ENCODE results near the gene LRRN3. TPM values are rescaled to one million over a fixed set of nuclear protein-coding genes. Genes with fewer than 3 reads are reported as not detected.

The LRRN3 gene
- total and polyA plus RNA-seq, 5 donors from 2014 or later, result 1.3 to 2.3 (median 1.7) TPM

DNA sequence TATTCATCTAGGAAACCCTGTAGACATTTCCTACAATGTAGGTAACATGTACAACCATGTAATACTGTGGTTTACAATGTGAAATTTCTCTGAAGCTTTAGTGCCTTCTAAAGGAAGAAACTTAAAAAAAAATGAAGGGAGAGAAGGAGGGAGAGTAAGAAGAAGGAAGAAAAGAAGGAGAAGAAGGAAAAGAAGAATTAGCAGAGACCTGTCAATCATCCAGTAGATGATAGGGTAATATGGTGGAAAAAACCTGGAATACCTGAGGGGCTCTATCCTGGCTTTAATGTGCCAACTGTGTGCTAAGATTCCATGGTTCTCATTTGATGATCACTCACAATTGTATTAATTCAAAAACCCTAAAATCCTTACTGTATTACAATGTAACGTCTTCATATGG lies 2.6 kb upstream of the LRRN3 start:
- H3K9me3 Mint-ChIP-seq, result no peaks in the 10 kb centered on the region
- Histone ChIP-seq H3K4me1 (ENCODE audit: control insufficient read depth, insufficient read depth, low read length, poor library complexity, severe bottlenecking) (peaks cover 12% of the 10 kb centered on the region), H3K27me3 (ENCODE audit: control insufficient read depth, insufficient read depth, low read length) (no peaks in the 10 kb centered on the region), H3K9me3 (ENCODE audit: control insufficient read depth in 2 of 2, low read length in 2 of 2) (no peaks in the 10 kb centered on the region), H3K27ac (ENCODE audit: insufficient read depth, low read length, poor library complexity, severe bottlenecking) (no peak overlapping the region), H3K4me3 (ENCODE audit: low read depth, low read length) (no peak overlapping the region), H3K36me3 (ENCODE audit: control insufficient read depth, insufficient read depth, low read length) (no peaks in the 10 kb centered on the region)
- no peaks in the 10 kb centered on the region for H3K27me3 Mint-ChIP-seq
- no peak overlapping the region for H3K4me3 Mint-ChIP-seq
- H3K4me1 Mint-ChIP-seq, result peaks cover 22 to 51% (median 32%) of the 10 kb centered on the region in 4 donors
- H3K36me3 Mint-ChIP-seq, result no peaks in the 10 kb centered on the region
- DNase-seq, result no peak
- ATAC-seq (ENCODE audit: low read depth in 2 of 2), result no peak
- H3K27ac Mint-ChIP-seq, result no peak overlapping the region

GRCh38 chr7:111089822-111090426 lies 1.0 kb upstream of the LRRN3 start:
- H3K27me3 Mint-ChIP-seq, result peaks cover 4% of the 10 kb centered on the region
- Histone ChIP-seq H3K4me3 (ENCODE audit: low read depth, low read length) (no peak overlapping the region), H3K36me3 (ENCODE audit: control insufficient read depth, insufficient read depth, low read length) (no peaks in the 10 kb centered on the region), H3K27ac (ENCODE audit: insufficient read depth, low read length, poor library complexity, severe bottlenecking) (no peak overlapping the region), H3K9me3 (ENCODE audit: control insufficient read depth in 2 of 2, low read length in 2 of 2) (no peaks in the 10 kb centered on the region), H3K27me3 (ENCODE audit: control insufficient read depth, insufficient read depth, low read length) (no peaks in the 10 kb centered on the region), H3K4me1 (ENCODE audit: control insufficient read depth, insufficient read depth, low read length, poor library complexity, severe bottlenecking) (no peaks in the 10 kb centered on the region)
- DNase-seq (peak in 2 of 3 donors; percentile 33 to 74), ATAC-seq (ENCODE audit: low read depth in 2 of 2) (peak; percentile 50 to 68)
- peaks cover 6 to 45% (median 19%) of the 10 kb centered on the region in 4 donors for H3K4me1 Mint-ChIP-seq
- H3K4me3 Mint-ChIP-seq, result no peak overlapping the region
- no peak overlapping the region for H3K27ac Mint-ChIP-seq
- H3K9me3 Mint-ChIP-seq, result no peaks in the 10 kb centered on the region
- no peaks in the 10 kb centered on the region for H3K36me3 Mint-ChIP-seq

- H3K27ac Mint-ChIP-seq, result no peak overlapping the region
- Histone ChIP-seq H3K36me3 (ENCODE audit: control insufficient read depth, insufficient read depth, low read length) (no peaks in the 10 kb centered on the region), H3K9me3 (ENCODE audit: control insufficient read depth in 2 of 2, low read length in 2 of 2) (no peaks in the 10 kb centered on the region), H3K27ac (ENCODE audit: insufficient read depth, low read length, poor library complexity, severe bottlenecking) (no peak overlapping the region), H3K27me3 (ENCODE audit: control insufficient read depth, insufficient read depth, low read length) (no peaks in the 10 kb centered on the region), H3K4me1 (ENCODE audit: control insufficient read depth, insufficient read depth, low read length, poor library complexity, severe bottlenecking) (no peaks in the 10 kb centered on the region), H3K4me3 (ENCODE audit: low read depth, low read length) (peak overlapping the region; percentile 69)
- H3K4me3 Mint-ChIP-seq, result peak overlapping the region in 2 of 4 donors; percentile 24 to 49
- no peaks in the 10 kb centered on the region for H3K9me3 Mint-ChIP-seq
- H3K36me3 Mint-ChIP-seq, result no peaks in the 10 kb centered on the region
- no peak for ATAC-seq (ENCODE audit: low read depth in 2 of 2)
- H3K27me3 Mint-ChIP-seq, result peaks cover 4% of the 10 kb centered on the region
- peaks cover 6 to 39% (median 11%) of the 10 kb centered on the region in 4 donors for H3K4me1 Mint-ChIP-seq
- DNase-seq, result no peak
Observed at GRCh38 chr7:111091593-111092358, 849 bp downstream of the LRRN3 start.

GRCh38 chr7:111092406-111093236 lies 1.7 kb downstream of the LRRN3 start:
- peak overlapping the region in 2 of 3 donors; percentile 6 to 14 for H3K27ac Mint-ChIP-seq
- no peaks in the 10 kb centered on the region for H3K27me3 ChIP-seq (ENCODE audit: control insufficient read depth, insufficient read depth, low read length)
- no peaks in the 10 kb centered on the region for H3K4me1 ChIP-seq (ENCODE audit: control insufficient read depth, insufficient read depth, low read length, poor library complexity, severe bottlenecking)
- H3K4me3 ChIP-seq (ENCODE audit: low read depth, low read length), result peak overlapping the region; percentile 69
- peaks cover 4% of the 10 kb centered on the region for H3K27me3 Mint-ChIP-seq
- ATAC-seq (ENCODE audit: low read depth in 2 of 2), result no peak
- H3K9me3 ChIP-seq (ENCODE audit: control insufficient read depth in 2 of 2, low read length in 2 of 2), result no peaks in the 10 kb centered on the region
- H3K36me3 ChIP-seq (ENCODE audit: control insufficient read depth, insufficient read depth, low read length), result no peaks in the 10 kb centered on the region
- H3K4me1 Mint-ChIP-seq, result peaks cover 4 to 40% (median 10%) of the 10 kb centered on the region in 4 donors
- no peaks in the 10 kb centered on the region for H3K9me3 Mint-ChIP-seq
- H3K4me3 Mint-ChIP-seq, result peak overlapping the region in 2 of 4 donors; percentile 12 to 49
- no peak for DNase-seq
- H3K36me3 Mint-ChIP-seq, result no peaks in the 10 kb centered on the region
- no peak overlapping the region for H3K27ac ChIP-seq (ENCODE audit: insufficient read depth, low read length, poor library complexity, severe bottlenecking)

GRCh38 chr7:111093496-111093895 lies 2.6 kb downstream of the LRRN3 start:
- Histone ChIP-seq H3K36me3 (ENCODE audit: control insufficient read depth, insufficient read depth, low read length) (no peaks in the 10 kb centered on the region), H3K4me1 (ENCODE audit: control insufficient read depth, insufficient read depth, low read length, poor library complexity, severe bottlenecking) (no peaks in the 10 kb centered on the region), H3K9me3 (ENCODE audit: control insufficient read depth in 2 of 2, low read length in 2 of 2) (no peaks in the 10 kb centered on the region), H3K4me3 (ENCODE audit: low read depth, low read length) (peak overlapping the region; percentile 69), H3K27me3 (ENCODE audit: control insufficient read depth, insufficient read depth, low read length) (no peaks in the 10 kb centered on the region), H3K27ac (ENCODE audit: insufficient read depth, low read length, poor library complexity, severe bottlenecking) (no peak overlapping the region)
- DNase-seq (no peak), ATAC-seq (ENCODE audit: low read depth in 2 of 2) (no peak)
- peak overlapping the region in 2 of 4 donors; percentile 12 to 25 for H3K4me3 Mint-ChIP-seq
- H3K9me3 Mint-ChIP-seq, result no peaks in the 10 kb centered on the region
- peaks cover 2 to 44% (median 9%) of the 10 kb centered on the region in 4 donors for H3K4me1 Mint-ChIP-seq
- H3K36me3 Mint-ChIP-seq, result no peaks in the 10 kb centered on the region
- H3K27ac Mint-ChIP-seq, result peak overlapping the region in 1 of 3 donors; percentile 49
- peaks cover 4% of the 10 kb centered on the region for H3K27me3 Mint-ChIP-seq

GRCh38 chr7:111094419-111094818 lies 3.5 kb downstream of the LRRN3 start:
- Histone ChIP-seq H3K9me3 (ENCODE audit: control insufficient read depth in 2 of 2, low read length in 2 of 2) (no peaks in the 10 kb centered on the region), H3K27me3 (ENCODE audit: control insufficient read depth, insufficient read depth, low read length) (no peaks in the 10 kb centered on the region), H3K36me3 (ENCODE audit: control insufficient read depth, insufficient read depth, low read length) (no peaks in the 10 kb centered on the region), H3K4me3 (ENCODE audit: low read depth, low read length) (peak overlapping the region; percentile 24), H3K27ac (ENCODE audit: insufficient read depth, low read length, poor library complexity, severe bottlenecking) (no peak overlapping the region), H3K4me1 (ENCODE audit: control insufficient read depth, insufficient read depth, low read length, poor library complexity, severe bottlenecking) (no peaks in the 10 kb centered on the region)
- Mint-ChIP-seq H3K27me3 (peaks cover 4% of the 10 kb centered on the region), H3K9me3 (no peaks in the 10 kb centered on the region), H3K4me1 (peaks cover 4 to 47% (median 12%) of the 10 kb centered on the region in 4 donors), H3K27ac (peak overlapping the region in 1 of 3 donors; percentile 15), H3K36me3 (no peaks in the 10 kb centered on the region), H3K4me3 (no peak overlapping the region)
- no peak for ATAC-seq (ENCODE audit: low read depth in 2 of 2)
- no peak for DNase-seq

GRCh38 chr7:111096997-111097396 lies 6.1 kb downstream of the LRRN3 start:
- Mint-ChIP-seq H3K36me3 (no peaks in the 10 kb centered on the region), H3K27me3 (peaks cover 8% of the 10 kb centered on the region), H3K4me1 (peaks cover 4 to 35% (median 7%) of the 10 kb centered on the region in 4 donors), H3K4me3 (no peak overlapping the region), H3K27ac (no peak overlapping the region), H3K9me3 (no peaks in the 10 kb centered on the region)
- H3K27me3 ChIP-seq (ENCODE audit: control insufficient read depth, insufficient read depth, low read length), result no peaks in the 10 kb centered on the region
- H3K4me1 ChIP-seq (ENCODE audit: control insufficient read depth, insufficient read depth, low read length, poor library complexity, severe bottlenecking), result no peaks in the 10 kb centered on the region
- no peak overlapping the region for H3K27ac ChIP-seq (ENCODE audit: insufficient read depth, low read length, poor library complexity, severe bottlenecking)
- peak overlapping the region; percentile 7 for H3K4me3 ChIP-seq (ENCODE audit: low read depth, low read length)
- no peaks in the 10 kb centered on the region for H3K36me3 ChIP-seq (ENCODE audit: control insufficient read depth, insufficient read depth, low read length)
- ATAC-seq (ENCODE audit: low read depth in 2 of 2) (no peak), DNase-seq (no peak)
- H3K9me3 ChIP-seq (ENCODE audit: control insufficient read depth in 2 of 2, low read length in 2 of 2), result no peaks in the 10 kb centered on the region
